Measurements from ENCODE around the gene TPRA1. TPM values are rescaled to one million over a fixed set of nuclear protein-coding genes. Genes with fewer than 3 reads are reported as not detected.
"Not testable (repeated sequence)": the region's sequence is repeated elsewhere in the genome, so short reads cannot be mapped to it uniquely, and the experiment has no call there.

TPRA1 gene
- polyA plus RNA-seq, 2 donors: 20.2 to 22.1 TPM

DNA sequence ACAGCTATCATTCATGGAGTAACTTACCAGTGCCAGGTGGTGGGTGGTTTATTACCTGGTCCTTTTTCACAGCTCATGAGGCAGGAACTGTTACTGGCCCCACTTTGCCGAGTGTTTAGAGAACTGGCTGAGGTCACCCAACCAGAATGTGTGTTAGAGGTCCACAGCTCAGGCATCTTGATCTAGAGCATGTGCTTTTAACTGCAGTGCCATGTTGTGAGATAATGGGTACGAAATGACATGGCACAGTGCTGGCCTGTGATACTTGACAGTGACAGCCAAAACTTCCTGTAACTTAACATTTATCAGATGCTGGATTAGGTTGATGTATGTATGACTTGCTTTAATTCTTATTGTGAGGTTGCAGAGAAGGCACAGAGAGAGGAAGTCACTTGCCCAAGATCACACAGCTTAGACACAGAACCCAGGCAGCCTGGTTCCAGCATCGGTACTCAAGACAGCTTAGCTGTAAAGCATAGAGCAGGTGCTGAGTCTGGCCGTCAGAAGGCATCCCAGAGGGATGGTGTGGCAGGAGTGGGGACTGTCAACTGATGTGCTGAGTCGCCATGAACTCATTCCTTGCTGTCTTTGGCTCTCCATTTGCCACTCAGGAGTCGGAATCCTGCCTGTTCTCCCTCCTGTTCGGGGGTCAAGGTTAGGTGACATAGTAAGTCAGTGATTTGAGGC is 17.3 kb upstream of the TPRA1 start:
- WGBS, 2 donors: 91 to 93% methylated on average over 7 of the region's 7 CpGs
- no peak overlapping the region for H3K27ac ChIP-seq (ENCODE audit: low read depth in 2 of 2, low read length in 1 of 2)
- no peak overlapping the region for H3K4me3 ChIP-seq (ENCODE audit: low read depth in 1 of 2, low read length in 2 of 2)
- no peaks in the 10 kb centered on the region for H3K4me1 ChIP-seq (ENCODE audit: control insufficient read depth in 2 of 2, insufficient read depth in 2 of 2, low read length in 1 of 2)
- no peaks in the 10 kb centered on the region for H3K27me3 ChIP-seq (ENCODE audit: control insufficient read depth in 1 of 2, insufficient read depth in 2 of 2, low read length in 2 of 2)
- H3K9me3 ChIP-seq (ENCODE audit: control insufficient read depth in 2 of 2, insufficient read depth in 1 of 2, low read depth in 1 of 2, low read length in 1 of 2): no peaks in the 10 kb centered on the region
- peaks cover 0 to 37% of the 10 kb centered on the region in 2 donors for H3K36me3 ChIP-seq (ENCODE audit: control insufficient read depth in 2 of 2, insufficient read depth in 2 of 2, low read length in 1 of 2)

DNA sequence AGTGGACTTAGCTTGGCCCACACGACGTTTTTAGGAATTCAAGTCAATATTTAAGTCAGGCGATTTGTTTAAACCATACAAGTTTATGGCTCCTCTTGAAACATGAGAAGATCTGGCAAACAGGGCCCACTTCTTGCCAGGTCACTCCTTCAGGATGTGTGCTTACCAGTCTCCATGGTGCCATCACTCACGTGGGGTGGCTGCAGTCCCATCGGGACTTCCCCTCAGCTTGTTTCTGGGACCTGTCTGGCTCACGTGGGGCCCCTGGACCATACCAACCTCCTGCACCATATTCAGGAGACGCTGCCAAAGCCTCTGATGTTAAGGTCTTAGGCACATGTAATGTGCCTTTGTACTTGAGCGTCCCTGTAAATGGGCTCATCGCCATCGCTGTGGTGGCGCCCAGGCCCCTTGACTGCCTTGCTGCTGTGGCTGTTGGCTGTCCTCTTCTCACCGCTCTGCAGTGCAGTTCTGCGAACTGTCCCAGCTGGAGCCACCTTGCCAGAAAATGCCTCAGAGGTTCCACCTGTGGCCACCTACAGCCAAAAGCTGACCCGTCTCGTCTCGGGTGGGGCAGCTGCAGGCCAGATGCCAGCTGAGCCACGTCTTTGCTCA is 16.6 kb upstream of the TPRA1 start:
- Histone ChIP-seq H3K27me3 (ENCODE audit: control insufficient read depth in 1 of 2, insufficient read depth in 2 of 2, low read length in 2 of 2) (no peaks in the 10 kb centered on the region), H3K27ac (ENCODE audit: low read depth in 2 of 2, low read length in 1 of 2) (no peak overlapping the region), H3K36me3 (ENCODE audit: control insufficient read depth in 2 of 2, insufficient read depth in 2 of 2, low read length in 1 of 2) (peaks cover 0 to 39% of the 10 kb centered on the region in 2 donors), H3K4me3 (ENCODE audit: low read depth in 1 of 2, low read length in 2 of 2) (no peak overlapping the region), H3K9me3 (ENCODE audit: control insufficient read depth in 2 of 2, insufficient read depth in 1 of 2, low read depth in 1 of 2, low read length in 1 of 2) (no peaks in the 10 kb centered on the region), H3K4me1 (ENCODE audit: control insufficient read depth in 2 of 2, insufficient read depth in 2 of 2, low read length in 1 of 2) (no peaks in the 10 kb centered on the region)
- WGBS, 2 donors: 85 to 87% methylated on average over 17 of the region's 17 CpGs

DNA sequence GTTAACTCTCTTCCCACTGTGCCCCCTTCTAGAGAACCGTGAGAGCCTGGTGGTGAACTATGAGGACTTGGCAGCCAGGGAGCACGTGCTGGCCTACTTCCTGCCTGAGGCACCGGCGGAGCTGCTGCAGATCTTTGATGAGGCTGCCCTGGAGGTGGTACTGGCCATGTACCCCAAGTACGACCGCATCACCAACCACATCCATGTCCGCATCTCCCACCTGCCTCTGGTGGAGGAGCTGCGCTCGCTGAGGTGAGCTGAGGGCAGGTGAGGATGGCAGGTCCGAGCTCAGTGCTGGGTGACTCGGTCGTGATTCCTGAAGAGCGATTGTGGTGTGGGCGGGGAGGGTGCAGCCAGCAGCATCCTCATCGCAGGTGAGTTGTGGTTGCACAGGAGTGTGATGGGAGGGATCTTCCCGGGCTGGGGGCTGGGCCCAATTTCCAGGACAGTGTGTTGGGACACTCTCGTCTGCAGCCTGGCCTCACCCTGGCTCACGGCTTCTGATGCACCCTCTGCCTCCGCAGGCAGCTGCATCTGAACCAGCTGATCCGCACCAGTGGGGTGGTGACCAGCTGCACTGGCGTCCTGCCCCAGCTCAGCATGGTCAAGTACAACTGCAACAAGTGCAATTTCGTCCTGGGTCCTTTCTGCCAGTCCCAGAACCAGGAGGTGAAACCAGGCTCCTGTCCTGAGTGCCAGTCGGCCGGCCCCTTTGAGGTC is 15.7 kb upstream of the TPRA1 start:
- no peaks in the 10 kb centered on the region for H3K4me1 ChIP-seq (ENCODE audit: control insufficient read depth in 2 of 2, insufficient read depth in 2 of 2, low read length in 1 of 2)
- H3K36me3 ChIP-seq (ENCODE audit: control insufficient read depth in 2 of 2, insufficient read depth in 2 of 2, low read length in 1 of 2): peaks cover 0 to 38% of the 10 kb centered on the region in 2 donors
- no peaks in the 10 kb centered on the region for H3K27me3 ChIP-seq (ENCODE audit: control insufficient read depth in 1 of 2, insufficient read depth in 2 of 2, low read length in 2 of 2)
- 94 to 95% methylated on average over 24 of the region's 24 CpGs for WGBS, 2 donors
- H3K9me3 ChIP-seq (ENCODE audit: control insufficient read depth in 2 of 2, insufficient read depth in 1 of 2, low read depth in 1 of 2, low read length in 1 of 2): no peaks in the 10 kb centered on the region
- no peak overlapping the region for H3K27ac ChIP-seq (ENCODE audit: low read depth in 2 of 2, low read length in 1 of 2)
- no peak overlapping the region for H3K4me3 ChIP-seq (ENCODE audit: low read depth in 1 of 2, low read length in 2 of 2)

- peaks cover 0 to 31% of the 10 kb centered on the region in 2 donors for H3K36me3 ChIP-seq (ENCODE audit: control insufficient read depth in 2 of 2, insufficient read depth in 2 of 2, low read length in 1 of 2)
These were observed 15.0 kb upstream of the TPRA1 start for GRCh38 chr3:127605547-127605946.

GRCh38 chr3:127604546-127605165 is 14.1 kb upstream of the TPRA1 start:
- no peaks in the 10 kb centered on the region for H3K27me3 ChIP-seq (ENCODE audit: control insufficient read depth in 1 of 2, insufficient read depth in 2 of 2, low read length in 2 of 2)
- no peak overlapping the region for H3K27ac ChIP-seq (ENCODE audit: low read depth in 2 of 2, low read length in 1 of 2)
- no peak overlapping the region for H3K4me3 ChIP-seq (ENCODE audit: low read depth in 1 of 2, low read length in 2 of 2)
- peaks cover 0 to 28% of the 10 kb centered on the region in 2 donors for H3K36me3 ChIP-seq (ENCODE audit: control insufficient read depth in 2 of 2, insufficient read depth in 2 of 2, low read length in 1 of 2)
- WGBS, 2 donors: 94% methylated on average over 41 of the region's 41 CpGs
- no peaks in the 10 kb centered on the region for H3K9me3 ChIP-seq (ENCODE audit: control insufficient read depth in 2 of 2, insufficient read depth in 1 of 2, low read depth in 1 of 2, low read length in 1 of 2)
- H3K4me1 ChIP-seq (ENCODE audit: control insufficient read depth in 2 of 2, insufficient read depth in 2 of 2, low read length in 1 of 2): no peaks in the 10 kb centered on the region

More at GRCh38 chr3:127605547-127605946, 15.0 kb upstream of the TPRA1 start:
- H3K4me1 ChIP-seq (ENCODE audit: control insufficient read depth in 2 of 2, insufficient read depth in 2 of 2, low read length in 1 of 2); H3K4me3 ChIP-seq (ENCODE audit: low read depth in 1 of 2, low read length in 2 of 2); H3K9me3 ChIP-seq (ENCODE audit: control insufficient read depth in 2 of 2, insufficient read depth in 1 of 2, low read depth in 1 of 2, low read length in 1 of 2); H3K27ac ChIP-seq (ENCODE audit: low read depth in 2 of 2, low read length in 1 of 2); H3K27me3 ChIP-seq (ENCODE audit: control insufficient read depth in 1 of 2, insufficient read depth in 2 of 2, low read length in 2 of 2): not testable (repeated sequence)
- WGBS, 2 donors: 94 to 95% methylated on average over 7 of the region's 7 CpGs

GRCh38 chr3:127604035-127604434 is 13.5 kb upstream of the TPRA1 start:
- no peaks in the 10 kb centered on the region for H3K9me3 ChIP-seq (ENCODE audit: control insufficient read depth in 2 of 2, insufficient read depth in 1 of 2, low read depth in 1 of 2, low read length in 1 of 2)
- H3K36me3 ChIP-seq (ENCODE audit: control insufficient read depth in 2 of 2, insufficient read depth in 2 of 2, low read length in 1 of 2): peaks cover 0 to 27% of the 10 kb centered on the region in 2 donors
- no peaks in the 10 kb centered on the region for H3K27me3 ChIP-seq (ENCODE audit: control insufficient read depth in 1 of 2, insufficient read depth in 2 of 2, low read length in 2 of 2)
- 83 to 86% methylated on average over 7 of the region's 7 CpGs for WGBS, 2 donors
- no peaks in the 10 kb centered on the region for H3K4me1 ChIP-seq (ENCODE audit: control insufficient read depth in 2 of 2, insufficient read depth in 2 of 2, low read length in 1 of 2)
- H3K4me3 ChIP-seq (ENCODE audit: low read depth in 1 of 2, low read length in 2 of 2): no peak overlapping the region
- H3K27ac ChIP-seq (ENCODE audit: low read depth in 2 of 2, low read length in 1 of 2): no peak overlapping the region

DNA sequence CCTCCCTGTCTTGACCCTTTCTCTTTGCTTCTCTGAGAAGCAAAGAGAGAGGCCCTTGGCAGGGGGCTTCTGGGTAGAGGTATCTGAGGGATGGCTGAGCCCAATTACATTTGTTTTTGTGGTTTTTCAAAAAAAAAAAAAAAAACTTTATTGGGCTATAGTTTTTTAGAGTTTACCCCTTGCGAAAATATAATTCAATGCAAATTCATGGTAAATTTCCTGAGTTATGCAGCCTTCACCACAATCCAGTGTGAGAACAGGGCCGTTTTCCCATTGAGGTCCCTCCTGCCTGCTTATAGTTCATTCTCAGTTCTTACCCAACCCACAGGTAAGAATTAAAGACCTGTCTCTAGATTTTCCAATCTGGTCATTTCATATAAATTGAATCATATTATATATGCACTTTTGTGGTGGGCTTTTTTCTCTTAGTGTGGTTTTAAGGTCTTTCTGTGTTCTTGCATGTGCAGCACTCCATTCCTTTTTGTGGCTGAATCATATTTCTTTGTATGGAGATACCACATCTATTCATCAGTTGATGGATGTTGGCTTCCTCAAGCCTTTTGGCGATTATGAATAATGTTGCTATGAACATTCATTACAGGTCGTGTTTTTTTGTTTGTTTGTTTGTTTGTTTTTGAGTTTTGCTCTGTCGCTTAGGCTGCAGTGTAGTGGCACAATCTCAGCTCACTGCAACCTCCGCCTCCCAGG is 10.4 kb upstream of the TPRA1 start:
- peaks cover 0 to 9% of the 10 kb centered on the region in 2 donors for H3K36me3 ChIP-seq (ENCODE audit: control insufficient read depth in 2 of 2, insufficient read depth in 2 of 2, low read length in 1 of 2)
- 81 to 85% methylated on average over 6 of the region's 6 CpGs for WGBS, 2 donors

GRCh38 chr3:127598841-127599570 is 8.5 kb upstream of the TPRA1 start:
- peaks cover 0 to 2% of the 10 kb centered on the region in 2 donors for H3K36me3 ChIP-seq (ENCODE audit: control insufficient read depth in 2 of 2, insufficient read depth in 2 of 2, low read length in 1 of 2)
- no peak overlapping the region for H3K27ac ChIP-seq (ENCODE audit: low read depth in 2 of 2, low read length in 1 of 2)
- H3K4me1 ChIP-seq (ENCODE audit: control insufficient read depth in 2 of 2, insufficient read depth in 2 of 2, low read length in 1 of 2): no peaks in the 10 kb centered on the region
- no peaks in the 10 kb centered on the region for H3K9me3 ChIP-seq (ENCODE audit: control insufficient read depth in 2 of 2, insufficient read depth in 1 of 2, low read depth in 1 of 2, low read length in 1 of 2)
- 48 to 53% methylated on average over 14 of the region's 14 CpGs for WGBS, 2 donors
- peak overlapping the region in 1 of 2 donors; percentile 59 for H3K4me3 ChIP-seq (ENCODE audit: low read depth in 1 of 2, low read length in 2 of 2)
- no peaks in the 10 kb centered on the region for H3K27me3 ChIP-seq (ENCODE audit: control insufficient read depth in 1 of 2, insufficient read depth in 2 of 2, low read length in 2 of 2)

More for the DNA sequence above, 10.4 kb upstream of the TPRA1 start:
- Histone ChIP-seq H3K27ac (ENCODE audit: low read depth in 2 of 2, low read length in 1 of 2) (no peak overlapping the region), H3K27me3 (ENCODE audit: control insufficient read depth in 1 of 2, insufficient read depth in 2 of 2, low read length in 2 of 2) (no peaks in the 10 kb centered on the region), H3K4me3 (ENCODE audit: low read depth in 1 of 2, low read length in 2 of 2) (no peak overlapping the region), H3K9me3 (ENCODE audit: control insufficient read depth in 2 of 2, insufficient read depth in 1 of 2, low read depth in 1 of 2, low read length in 1 of 2) (no peaks in the 10 kb centered on the region), H3K4me1 (ENCODE audit: control insufficient read depth in 2 of 2, insufficient read depth in 2 of 2, low read length in 1 of 2) (no peaks in the 10 kb centered on the region)
